Stimulated activated CD8-positive, alpha-beta memory T cell treated with anti-CD3 and anti-CD28 coated beads, Interleukin-4, amount 100 ng/mL, for 48 hours (primary cell): Measurements from ENCODE around the gene CMTM1.

ENCODE experiments used
- DNase-seq: peaks from one replicate; pipeline ENCODE4 v3.0.0-alpha.2; 2020

The CMTM1 gene, protein sequence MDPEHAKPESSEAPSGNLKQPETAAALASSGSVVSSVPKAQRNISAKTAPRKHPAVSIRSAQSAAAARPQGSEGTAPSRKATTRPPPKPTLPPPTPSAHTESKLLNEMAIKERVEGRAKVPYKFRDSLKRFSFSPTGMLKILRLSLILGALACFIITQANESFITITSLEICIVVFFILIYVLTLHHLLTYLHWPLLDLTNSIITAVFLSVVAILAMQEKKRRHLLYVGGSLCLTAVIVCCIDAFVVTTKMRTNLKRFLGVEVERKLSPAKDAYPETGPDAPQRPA

DNA sequence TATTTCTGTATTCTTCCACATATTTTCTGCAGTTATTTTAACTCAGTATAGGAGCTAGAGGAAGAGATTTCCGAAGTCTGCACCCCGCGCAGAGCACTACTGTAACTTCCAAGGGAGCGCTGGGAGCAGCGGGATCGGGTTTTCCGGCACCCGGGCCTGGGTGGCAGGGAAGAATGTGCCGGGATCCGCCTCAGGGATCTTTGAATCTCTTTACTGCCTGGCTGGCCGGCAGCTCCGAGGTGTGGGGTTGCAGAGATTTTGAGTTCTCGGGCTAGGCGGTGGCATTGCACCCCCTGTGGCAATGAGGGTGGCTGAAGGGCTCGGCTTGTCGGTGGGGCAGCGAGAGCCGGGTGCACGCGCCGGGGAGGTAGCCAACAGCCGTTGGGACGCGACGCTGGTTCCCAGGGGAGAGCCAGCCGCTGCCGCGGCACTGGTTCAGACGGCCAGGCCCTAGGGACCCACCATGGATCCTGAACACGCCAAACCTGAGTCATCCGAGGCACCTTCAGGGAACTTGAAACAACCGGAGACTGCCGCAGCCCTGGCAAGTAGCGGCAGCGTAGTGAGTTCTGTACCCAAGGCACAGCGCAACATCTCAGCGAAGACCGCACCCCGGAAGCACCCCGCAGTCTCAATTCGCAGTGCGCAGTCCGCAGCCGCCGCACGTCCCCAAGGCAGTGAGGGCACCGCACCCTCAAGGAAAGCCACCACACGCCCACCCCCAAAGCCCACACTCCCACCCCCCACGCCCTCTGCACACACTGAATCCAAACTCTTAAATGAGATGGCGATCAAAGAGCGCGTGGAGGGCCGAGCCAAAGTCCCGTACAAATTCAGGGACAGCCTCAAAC is at the start of gene CMTM1:
Gene CMTM1 (plus strand): TSS at position 389 of the 851 bp plus-strand sequence. CDS start 75 bp downstream, at position 464.
- DNase-seq: no peak

DNA sequence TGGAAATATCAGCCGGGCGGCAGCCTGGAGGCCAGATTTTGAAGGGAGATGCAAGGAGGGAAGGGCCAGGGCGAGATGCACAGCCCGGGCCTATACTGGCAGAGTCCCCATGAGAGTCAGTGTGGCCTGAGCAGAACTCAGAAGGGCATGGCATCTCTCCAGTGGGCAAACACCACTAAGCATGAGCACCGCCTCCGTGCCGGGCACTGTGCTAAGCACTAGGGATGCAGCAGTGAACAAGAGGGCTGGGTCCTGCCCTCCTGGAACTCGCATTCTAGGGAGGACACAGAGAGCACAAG is 49.8 kb upstream of the CMTM1 start:
- DNase-seq: no peak

DNA sequence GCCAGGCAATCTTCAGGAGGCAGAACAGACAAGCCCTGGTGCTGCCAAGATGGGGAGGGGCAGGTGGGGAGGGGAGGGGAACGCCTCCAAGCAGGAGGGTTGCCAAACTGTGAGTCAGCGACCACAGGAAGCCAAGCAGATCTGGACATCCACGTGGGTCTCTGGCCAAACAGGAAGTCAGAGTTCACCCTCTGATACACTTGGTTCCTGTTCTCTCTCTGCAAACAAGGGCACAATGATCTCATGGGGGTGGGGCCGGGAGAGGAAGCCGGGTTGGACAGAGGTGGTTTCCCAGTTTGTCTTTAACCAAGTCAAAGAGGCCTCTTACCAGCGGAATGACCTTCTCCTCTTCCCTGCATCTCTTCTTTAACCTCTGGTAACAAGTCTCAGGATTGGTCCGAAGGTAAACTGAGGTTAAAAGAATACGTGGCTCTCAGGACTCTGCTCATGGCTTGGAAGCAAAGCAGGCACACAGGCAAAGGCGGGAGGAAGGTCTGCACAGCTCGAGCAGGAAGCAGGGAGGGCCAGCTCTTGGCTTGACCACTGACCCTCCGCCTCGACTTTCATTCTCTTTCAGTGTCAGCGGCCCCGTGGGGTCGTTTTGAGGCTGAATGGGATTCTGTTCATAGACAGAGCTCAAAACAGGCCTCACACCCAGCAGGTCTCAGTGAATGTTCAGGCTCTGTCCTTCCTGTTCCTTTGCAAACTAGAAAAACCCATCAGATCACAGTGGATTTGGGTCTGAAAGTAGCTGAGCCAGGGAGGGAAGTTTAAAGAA is 49.2 kb upstream of the CMTM1 start:
- peak; percentile 87 for DNase-seq

DNA sequence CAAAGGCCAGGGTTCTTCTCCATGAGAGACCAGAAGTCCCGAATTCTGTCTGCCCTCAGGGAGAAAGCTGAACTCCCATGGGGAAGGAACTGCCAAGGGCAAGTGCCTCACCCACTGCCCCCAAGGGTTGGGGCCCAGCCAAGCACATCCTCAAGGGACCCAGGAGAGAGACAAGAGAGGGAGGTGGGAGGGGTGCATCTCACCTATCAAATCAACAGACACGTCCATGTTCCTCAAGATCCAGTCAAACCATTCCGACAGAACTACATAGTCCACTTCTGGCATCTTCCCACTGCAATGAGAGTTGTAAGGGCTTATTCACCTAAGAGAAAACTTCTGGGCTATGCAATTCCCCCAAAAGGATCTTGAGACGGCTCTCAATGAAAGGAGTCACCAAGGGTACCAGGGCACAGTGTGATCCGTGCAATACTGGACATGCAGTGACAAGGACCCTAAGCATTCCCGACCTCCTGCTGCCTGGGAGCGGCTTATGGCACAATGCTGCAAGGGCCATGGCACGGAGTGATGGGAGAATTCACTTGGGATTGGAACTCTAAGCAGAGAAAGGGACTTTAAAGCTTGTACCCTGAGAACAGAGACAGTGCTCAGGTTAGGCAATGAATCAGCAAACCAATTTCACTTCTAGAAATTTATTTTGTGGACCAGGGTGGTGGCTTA is 48.5 kb upstream of the CMTM1 start:
- DNase-seq: no peak

DNA sequence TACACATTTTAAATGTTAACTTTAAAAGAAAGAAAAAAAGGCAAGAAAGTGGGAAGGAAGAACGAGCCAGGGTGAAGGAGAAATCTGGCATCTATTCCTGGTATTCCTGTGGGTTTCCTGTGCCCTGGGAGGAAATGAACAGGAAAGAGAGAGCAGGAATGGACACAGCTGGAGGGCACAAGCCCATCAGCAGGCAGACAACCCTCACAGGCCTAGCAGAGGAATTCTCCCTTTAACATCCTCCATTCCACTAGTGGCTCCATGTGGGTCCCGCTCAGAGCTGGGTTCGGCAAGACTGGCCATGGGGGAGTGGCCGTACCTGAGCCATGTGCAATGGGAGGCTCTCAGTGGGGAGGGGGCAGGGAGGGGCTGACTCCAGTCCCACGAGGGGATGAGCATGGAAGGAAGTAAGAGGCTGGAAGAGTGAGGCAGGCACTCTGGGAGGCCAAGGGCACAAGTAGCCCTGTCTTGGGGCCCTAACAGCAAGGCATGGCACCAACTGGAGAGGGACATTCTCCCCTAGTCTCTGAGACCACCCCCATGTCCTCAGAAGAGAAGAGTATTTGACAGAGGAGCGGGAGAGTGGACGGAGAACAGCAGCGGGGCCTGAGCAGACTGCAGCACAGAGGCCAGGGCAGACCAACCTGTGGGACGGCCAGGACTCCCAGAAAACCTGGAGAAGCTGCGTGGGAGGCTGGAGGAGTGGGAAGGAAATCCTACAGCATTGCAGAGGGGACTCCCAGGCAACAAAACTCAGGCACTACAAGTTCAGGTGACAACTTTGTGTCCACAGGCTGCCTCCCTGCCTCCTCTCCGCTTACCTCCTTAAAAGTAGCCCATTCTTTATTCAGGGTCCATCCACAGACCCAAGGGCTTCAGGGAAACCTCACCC is 46.5 kb upstream of the CMTM1 start:
- DNase-seq: no peak

DNA sequence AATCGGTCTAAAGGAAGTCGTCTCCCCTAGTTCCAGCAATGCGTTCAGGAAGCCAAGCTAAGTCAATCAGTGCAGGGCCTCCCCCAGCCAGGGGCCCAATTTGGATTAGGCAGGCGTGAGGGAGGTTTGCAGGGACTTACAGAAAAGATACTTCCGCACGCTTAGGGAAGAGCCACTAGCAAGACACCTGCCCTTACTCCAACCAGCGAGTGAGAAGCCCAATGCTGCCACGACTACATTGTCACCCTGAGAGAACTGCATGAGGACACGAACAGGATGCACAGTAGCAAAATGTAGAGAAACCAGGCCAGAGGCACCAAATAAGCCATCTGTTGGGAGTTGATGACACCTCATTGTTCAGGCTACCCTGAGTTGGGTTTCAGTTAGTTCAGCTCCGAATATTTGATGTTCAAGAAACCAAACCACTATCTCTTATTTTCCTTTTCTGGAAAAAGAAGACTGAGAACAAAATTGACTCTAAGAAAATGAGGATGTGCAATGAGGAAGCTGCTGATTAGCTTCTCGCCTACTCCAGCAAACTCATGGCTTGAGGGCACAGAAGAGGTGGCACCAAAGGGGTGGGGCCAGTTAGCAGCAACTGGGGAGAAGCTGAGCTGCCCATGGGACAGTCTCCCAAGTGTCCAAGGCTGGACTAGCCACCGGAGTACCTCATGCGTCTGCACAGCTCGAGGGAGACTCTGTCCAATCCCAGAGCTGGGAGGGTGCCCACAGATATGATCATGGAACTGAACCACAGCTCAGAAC is 45.7 kb upstream of the CMTM1 start:
- DNase-seq: no peak

DNA sequence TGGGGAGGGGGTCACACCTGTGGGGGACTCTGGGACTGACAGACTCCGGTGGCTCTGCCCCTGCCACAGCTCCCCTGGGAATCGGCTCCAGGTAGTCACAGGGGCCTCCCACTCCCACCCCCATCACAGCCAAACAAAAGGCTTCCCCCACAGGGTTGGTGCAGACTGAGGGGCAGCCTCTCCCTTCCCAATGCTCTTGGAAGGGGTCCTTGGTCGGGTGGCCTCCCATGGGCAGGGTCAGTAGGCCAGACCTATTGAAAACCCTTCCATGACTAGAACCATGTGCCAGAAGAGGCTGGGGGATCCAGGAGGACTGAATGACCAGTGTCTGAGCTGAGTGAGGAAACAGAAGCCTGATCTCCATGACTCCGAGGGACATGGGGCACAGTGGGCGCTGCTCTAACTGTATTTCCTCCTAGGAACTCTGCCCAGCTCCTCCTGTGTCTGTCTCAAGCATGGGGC is 45.0 kb upstream of the CMTM1 start:
- no peak for DNase-seq

DNA sequence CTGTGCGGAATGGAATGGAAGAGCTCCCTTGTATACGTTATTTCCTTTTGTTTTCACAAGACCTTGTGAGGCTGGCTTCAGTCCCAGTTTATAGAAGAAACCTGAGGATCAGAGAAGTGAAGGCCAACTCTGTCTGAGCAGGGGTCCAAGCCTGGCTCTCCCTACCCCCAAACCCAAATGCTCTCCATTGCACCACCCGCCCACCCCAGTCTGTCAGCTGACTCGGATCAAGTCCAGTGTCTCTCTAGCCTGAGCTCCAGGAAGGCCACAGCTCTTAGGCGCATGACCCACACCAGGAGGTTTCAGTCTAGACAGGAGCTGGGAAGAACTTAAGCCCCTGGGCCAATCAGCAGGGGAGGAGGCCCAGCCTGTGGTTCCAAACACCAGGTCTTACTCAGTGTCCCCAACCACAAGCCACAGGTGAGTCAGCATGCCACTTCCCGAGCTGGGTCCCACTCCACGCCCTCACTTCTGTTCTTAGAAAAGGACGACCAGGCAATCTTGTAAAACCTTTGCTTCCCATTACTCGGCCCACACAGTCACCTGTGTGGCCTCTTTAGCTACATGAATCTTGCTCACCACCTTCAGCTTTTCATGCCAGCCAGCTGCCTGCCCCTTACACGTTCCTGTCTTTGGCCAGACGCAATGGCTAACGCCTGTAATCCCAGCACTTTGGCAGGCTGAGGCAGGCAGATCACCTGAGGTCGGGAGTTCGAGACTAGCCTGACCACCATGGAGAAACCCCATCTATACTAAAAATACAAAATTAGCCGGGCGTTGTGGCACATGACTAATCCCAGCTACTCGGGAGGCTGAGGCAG is 44.1 kb upstream of the CMTM1 start:
- DNase-seq: peak; percentile 98

DNA sequence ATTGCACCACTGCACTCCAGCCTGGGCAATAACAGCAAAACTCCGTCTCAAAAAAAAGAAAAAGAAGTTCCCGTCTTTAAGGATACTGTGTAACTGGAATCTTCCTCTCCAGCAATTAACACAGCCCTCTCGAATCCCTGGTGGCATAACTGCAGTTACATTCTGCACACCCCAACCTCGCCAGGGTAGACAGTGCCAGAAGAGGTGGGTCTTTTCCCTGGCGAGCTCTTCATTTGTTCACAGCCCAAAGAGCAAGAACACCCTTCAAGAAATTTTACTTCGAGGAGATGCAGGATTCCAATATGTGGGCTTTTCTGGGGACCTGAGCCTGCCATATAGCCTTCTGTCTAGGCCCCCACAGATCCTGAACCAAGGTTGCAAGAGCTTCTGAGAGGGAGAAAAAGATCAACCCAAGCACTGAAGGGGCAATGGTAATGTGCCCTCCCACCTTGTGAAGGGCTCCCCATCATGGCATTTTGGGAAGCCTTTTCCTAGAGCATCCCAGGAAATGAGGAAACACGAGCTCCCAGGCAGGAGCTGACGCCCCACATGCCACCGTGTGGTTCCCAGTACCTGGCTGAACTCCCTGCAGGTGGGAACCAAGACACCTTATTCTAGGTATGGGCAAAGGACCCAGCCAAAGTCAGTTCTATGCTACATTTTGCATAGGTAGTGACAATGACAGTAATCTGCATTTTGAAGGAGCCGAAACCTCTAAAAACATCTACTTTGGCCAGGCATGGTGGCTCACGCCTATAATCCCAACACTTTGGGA is 43.2 kb upstream of the CMTM1 start:
- no peak for DNase-seq

DNA sequence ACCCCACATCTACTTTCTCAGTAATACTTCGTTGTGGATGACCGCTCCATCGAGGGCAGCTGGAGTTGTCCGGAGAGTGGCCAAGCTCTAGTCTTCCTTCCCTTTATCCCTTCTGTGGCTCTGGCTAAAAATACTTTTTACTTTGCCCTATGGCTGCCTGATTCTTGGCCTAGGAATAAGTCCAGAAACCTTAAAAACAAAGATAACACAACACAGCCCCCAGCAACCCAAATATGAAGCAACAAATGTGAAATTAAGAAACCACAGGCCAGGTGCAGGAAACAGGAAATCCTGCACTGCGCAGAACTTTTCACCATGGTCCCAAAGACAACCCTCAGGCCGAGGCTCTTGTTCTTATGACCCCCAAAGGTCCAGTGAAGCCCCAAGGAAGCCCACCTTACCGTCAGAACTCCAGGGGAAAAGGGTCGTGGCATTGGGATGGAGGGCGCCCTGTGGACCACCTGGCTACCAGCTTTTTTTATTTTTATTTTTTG is 42.3 kb upstream of the CMTM1 start:
- DNase-seq: no peak

DNA sequence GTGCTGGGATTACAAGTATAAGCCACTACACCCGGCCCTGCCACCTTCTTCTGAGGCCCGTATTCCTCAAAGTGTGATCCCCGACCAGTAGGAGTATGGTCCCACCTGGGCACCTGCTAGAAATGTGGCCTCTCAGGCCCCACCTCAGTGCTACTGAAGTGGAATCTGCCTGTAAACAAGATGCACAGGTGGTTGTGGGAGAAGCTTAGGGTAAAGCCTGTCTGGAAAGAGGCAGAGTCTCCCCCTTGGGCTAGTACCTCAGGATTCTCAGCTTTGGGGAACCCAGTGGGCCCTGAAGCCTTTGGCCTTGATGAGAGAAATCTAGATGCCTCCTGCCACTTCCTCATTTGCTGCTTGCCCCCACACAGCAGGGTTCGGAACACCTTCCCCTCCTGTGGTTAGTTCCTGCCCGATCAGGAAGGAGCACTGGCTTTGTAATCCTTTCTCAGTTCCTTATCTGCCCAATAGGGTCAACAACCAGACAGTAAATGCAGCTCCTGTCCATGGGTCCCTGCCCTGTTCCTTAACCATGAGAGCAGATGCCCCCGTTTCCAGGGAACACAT is 41.6 kb upstream of the CMTM1 start:
- DNase-seq: no peak

DNA sequence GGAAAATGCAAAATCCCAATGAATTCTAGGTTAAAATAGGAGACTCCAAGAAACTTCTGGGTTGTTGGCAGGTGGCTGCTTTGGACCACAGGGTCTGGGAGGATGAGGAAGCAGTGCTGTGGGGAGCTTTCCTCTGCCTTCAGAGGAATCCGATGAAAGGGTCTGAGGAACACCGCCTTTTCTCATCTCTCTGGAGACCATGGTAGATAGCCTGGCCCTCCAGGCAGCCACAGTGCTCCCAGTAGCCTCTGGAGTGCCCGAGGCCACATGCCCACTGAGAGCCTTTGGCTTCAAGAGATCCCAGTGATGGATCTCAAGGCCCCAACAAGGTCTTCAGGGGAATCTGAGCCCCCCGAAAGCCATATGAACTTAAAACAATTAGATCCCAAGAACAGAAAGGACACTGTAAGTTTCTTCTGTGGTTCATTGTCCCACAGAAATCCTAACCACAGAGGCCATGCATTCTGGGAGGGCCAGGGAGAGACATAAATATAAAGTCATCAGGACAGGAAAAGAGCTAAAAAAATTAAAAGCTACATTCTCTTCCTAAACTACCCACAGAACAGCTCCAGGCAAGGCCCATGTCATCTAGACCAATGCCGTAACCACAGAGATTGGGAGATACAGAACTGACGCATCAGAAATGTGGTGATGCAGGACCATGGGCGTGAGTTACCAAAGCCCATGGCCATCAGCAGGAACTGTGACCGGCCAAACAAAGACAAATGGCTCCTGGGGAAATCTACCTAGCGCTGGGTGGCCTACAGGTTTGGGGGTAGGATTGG is 40.7 kb upstream of the CMTM1 start:
- DNase-seq: no peak

DNA sequence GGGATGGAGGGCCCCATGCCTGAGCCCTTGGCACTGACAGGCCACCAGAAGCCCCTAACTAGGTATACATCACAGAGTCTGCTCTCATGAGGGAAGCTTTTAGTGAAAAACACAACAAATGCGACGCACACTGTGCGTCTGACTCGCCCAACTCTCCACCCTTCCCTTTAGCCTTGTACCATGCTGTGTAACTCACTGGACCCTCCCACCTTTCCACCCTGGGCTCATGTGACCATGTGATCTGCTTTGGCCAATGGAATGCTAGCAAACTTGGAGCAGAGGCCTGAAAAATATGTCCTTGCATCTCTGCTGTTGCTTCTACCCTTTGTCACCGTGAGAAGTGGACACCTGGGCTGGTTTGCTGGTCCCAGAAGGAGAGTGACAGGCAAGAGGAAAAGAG is 37.9 kb upstream of the CMTM1 start:
- DNase-seq: no peak

DNA sequence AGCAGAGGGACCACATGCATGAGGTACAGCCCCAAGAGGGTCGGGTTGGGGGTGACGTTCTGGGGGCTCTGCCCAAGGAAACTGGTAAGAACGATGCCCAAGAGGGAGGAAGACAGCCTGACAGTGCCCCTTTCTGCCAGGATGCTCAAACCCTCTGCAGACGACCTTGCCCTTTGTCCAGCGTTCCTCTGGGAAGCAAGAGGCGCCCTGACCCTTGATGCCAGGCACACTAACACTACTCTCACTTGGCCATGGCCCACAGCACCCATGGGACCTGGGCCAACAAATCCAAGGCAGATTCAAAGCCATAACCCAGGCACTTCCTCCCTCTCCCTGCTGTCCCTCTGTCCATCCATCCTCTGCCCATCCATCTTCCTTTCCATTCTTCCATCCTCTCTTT is 36.8 kb upstream of the CMTM1 start:
- no peak for DNase-seq

DNA sequence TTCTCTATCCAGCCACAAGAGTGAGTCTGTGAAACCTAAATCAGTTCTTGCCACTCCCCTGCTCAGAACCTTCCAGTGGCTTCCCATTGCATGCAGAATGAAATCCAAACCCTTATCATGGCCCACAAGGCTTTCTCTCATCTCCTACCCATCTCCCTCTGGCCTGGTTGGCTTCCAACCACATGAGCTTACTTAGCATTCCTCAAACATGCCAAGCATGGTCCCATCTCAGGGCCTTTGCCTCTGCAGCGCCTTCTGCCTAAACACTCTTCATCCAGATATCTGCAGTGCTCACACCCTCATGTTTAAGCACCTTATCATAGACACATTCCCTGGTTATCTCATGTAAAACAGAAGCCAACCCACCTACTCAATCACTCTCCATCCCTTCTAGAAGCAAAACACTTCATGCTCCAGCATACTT is 31.9 kb upstream of the CMTM1 start:
- no peak for DNase-seq

DNA sequence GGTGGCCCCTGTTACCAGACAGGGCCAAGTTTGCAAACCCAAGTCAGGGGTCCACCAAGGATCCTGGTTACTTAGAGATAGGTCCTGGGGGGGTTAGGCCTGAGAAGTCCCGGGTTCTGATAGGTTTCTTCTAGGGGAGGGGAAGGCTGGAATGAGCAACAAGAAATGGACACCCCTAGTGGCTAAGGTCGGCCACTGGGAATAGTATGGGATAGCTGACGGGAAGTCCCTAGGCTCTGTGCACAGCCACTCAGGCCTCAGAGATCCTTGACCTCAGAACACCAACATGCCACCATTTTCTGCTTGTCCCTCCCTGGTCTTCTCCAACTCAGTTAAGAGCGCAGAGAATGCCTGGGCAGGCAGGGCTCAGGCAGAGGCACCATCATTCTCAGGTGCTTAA is 29.7 kb upstream of the CMTM1 start:
- DNase-seq: no peak

DNA sequence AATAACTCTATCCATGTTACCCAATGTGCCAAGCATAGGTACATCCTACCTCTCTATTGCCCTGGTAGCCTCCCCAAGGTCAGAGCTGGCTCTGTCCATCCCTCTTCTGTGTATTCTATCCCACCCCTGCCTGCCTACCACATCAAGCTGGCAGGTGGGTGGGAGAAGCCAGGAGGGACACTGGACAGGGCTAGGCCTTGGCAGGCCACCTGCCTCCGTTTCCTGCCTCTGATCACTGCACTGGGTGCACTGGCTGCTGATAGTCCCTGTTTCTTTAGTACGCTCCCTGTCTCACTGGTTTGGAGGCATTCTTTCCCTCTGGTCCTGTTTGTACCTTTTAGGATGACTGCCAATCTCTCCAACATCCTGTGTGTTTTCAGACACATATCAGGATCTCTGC is 29.0 kb upstream of the CMTM1 start:
- DNase-seq: no peak

DNA sequence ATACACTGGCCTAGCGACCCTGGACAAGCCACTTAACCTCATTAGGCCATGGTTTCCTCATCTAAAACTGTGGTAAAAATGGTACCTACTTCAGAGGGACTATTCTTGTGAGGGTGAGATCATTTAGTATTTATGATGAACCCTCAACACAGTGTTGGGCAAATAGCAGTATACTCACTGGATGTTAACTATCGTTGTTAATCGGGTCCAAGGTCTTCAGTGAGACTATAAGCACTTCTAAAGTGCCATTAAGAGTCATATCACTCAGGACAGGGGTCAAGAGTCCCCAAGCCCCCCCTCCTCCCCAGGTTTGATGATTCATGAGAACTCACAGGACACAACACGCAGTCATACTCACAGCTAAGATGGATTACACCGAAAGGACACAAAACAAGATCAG is 27.3 kb upstream of the CMTM1 start:
- no peak for DNase-seq
